ENCODE results near the gene DHRS7.

Gene DHRS7

GRCh38 chr14:60164712-60165546, at the start of gene DHRS7:
Gene DHRS7 (minus strand): TSS chr14:60165398. CDS start chr14:60165309, 89 bp downstream.
- peak; percentile 45 for DNase-seq (ENCODE audit: low read depth)

GRCh38 chr14:60214415-60215126, 49.4 kb upstream of the DHRS7 start:
- no peak for DNase-seq (ENCODE audit: low read depth)

- DNase-seq (ENCODE audit: low read depth), result no peak
Observed at GRCh38 chr14:60214003-60214402, 48.8 kb upstream of the DHRS7 start.

GRCh38 chr14:60212503-60213371, 47.5 kb upstream of the DHRS7 start:
- no peak for DNase-seq (ENCODE audit: low read depth)

GRCh38 chr14:60211153-60211552, 46.0 kb upstream of the DHRS7 start:
- DNase-seq (ENCODE audit: low read depth), result no peak

GRCh38 chr14:60210703-60211102, 45.5 kb upstream of the DHRS7 start:
- no peak for DNase-seq (ENCODE audit: low read depth)

GRCh38 chr14:60206837-60207533, 41.8 kb upstream of the DHRS7 start:
- no peak for DNase-seq (ENCODE audit: low read depth)

GRCh38 chr14:60206249-60206670, 41.1 kb upstream of the DHRS7 start:
- DNase-seq (ENCODE audit: low read depth), result no peak

- DNase-seq (ENCODE audit: low read depth), result no peak
Observed at GRCh38 chr14:60204843-60205774, 39.9 kb upstream of the DHRS7 start.

GRCh38 chr14:60204104-60204842, 39.1 kb upstream of the DHRS7 start:
- no peak for DNase-seq (ENCODE audit: low read depth)

GRCh38 chr14:60199321-60199720, 34.1 kb upstream of the DHRS7 start:
- DNase-seq (ENCODE audit: low read depth), result no peak

GRCh38 chr14:60197629-60198303, 32.6 kb upstream of the DHRS7 start:
- DNase-seq (ENCODE audit: low read depth), result no peak

GRCh38 chr14:60196291-60196690, 31.1 kb upstream of the DHRS7 start:
- no peak for DNase-seq (ENCODE audit: low read depth)

- DNase-seq (ENCODE audit: low read depth), result no peak
Observed at GRCh38 chr14:60195179-60195810, 30.1 kb upstream of the DHRS7 start.

- no peak for DNase-seq (ENCODE audit: low read depth)
Observed at GRCh38 chr14:60189923-60190840, 25.0 kb upstream of the DHRS7 start.

- no peak for DNase-seq (ENCODE audit: low read depth)
Observed at GRCh38 chr14:60188696-60189095, 23.5 kb upstream of the DHRS7 start.

- DNase-seq (ENCODE audit: low read depth), result no peak
Observed at GRCh38 chr14:60188115-60188514, 22.9 kb upstream of the DHRS7 start.

Data from stimulated activated CD4-positive, alpha-beta T cell treated with anti-CD3 and anti-CD28 coated beads, Interleukin-2, amount 100 ng/mL, for 4 hours (primary cell).